ENCODE results near the gene MAPK8IP1. TPM values are rescaled to one million over a fixed set of nuclear protein-coding genes. Genes with fewer than 3 reads are reported as not detected.

Gene MAPK8IP1
- total RNA-seq, 4 donors from 2014 or later: 3.2 to 7.4 (median 4.3) TPM

- ATAC-seq (ENCODE audit: low FRiP score): no peak
- TF ChIP-seq CTCF (IDR thresholded peaks at IDR 0.05): no peak
- no peak for DNase-seq (ENCODE audit: low spot score)
These were observed 49.3 kb downstream of the MAPK8IP1 start for GRCh38 chr11:45934580-45935318.

- no peak for TF ChIP-seq CTCF (IDR thresholded peaks at IDR 0.05)
These were observed 50.1 kb downstream of the MAPK8IP1 start for GRCh38 chr11:45935349-45936064.

GRCh38 chr11:45936511-45937054, 51.1 kb downstream of the MAPK8IP1 start:
- ATAC-seq (ENCODE audit: low FRiP score) (no peak), DNase-seq (ENCODE audit: low spot score) (no peak)
- no peak for TF ChIP-seq CTCF (IDR thresholded peaks at IDR 0.05)

More at GRCh38 chr11:45935349-45936064, 50.1 kb downstream of the MAPK8IP1 start:
- DNase-seq (ENCODE audit: low spot score): no peak
- ATAC-seq (ENCODE audit: low FRiP score): no peak

- TF ChIP-seq CTCF (IDR thresholded peaks at IDR 0.05): no peak
- no peak for ATAC-seq (ENCODE audit: low FRiP score)
- no peak for DNase-seq (ENCODE audit: low spot score)
These were observed 52.5 kb downstream of the MAPK8IP1 start for GRCh38 chr11:45937916-45938315.

GRCh38 chr11:45939836-45940235, 54.4 kb downstream of the MAPK8IP1 start:
- no peak for TF ChIP-seq CTCF (IDR thresholded peaks at IDR 0.05)
- no peak for DNase-seq (ENCODE audit: low spot score)
- ATAC-seq (ENCODE audit: low FRiP score): no peak

- ATAC-seq (ENCODE audit: low FRiP score): no peak
- no peak for TF ChIP-seq CTCF (IDR thresholded peaks at IDR 0.05)
These were observed 55.8 kb downstream of the MAPK8IP1 start for GRCh38 chr11:45941285-45941684.

More at GRCh38 chr11:45941285-45941684, 55.8 kb downstream of the MAPK8IP1 start:
- no peak for DNase-seq (ENCODE audit: low spot score)
